A549 treated with GW870086 at 1 μM for 4 hours (cell line): Measurements from ENCODE around the gene INSYN2A. TPM values are rescaled to one million over a fixed set of nuclear protein-coding genes. Genes with fewer than 3 reads are reported as not detected.

Experiments used
- total RNA-seq: library from RNA; stranded (reverse); fragments of 200-300 nt; extraction: Qiagen RNA extraction; gene quantifications from 5 replicates; pipeline ENCODE4 v1.2.3, GENCODE V29; 2022; ENCODE audit warnings: low read depth

Gene INSYN2A, protein sequence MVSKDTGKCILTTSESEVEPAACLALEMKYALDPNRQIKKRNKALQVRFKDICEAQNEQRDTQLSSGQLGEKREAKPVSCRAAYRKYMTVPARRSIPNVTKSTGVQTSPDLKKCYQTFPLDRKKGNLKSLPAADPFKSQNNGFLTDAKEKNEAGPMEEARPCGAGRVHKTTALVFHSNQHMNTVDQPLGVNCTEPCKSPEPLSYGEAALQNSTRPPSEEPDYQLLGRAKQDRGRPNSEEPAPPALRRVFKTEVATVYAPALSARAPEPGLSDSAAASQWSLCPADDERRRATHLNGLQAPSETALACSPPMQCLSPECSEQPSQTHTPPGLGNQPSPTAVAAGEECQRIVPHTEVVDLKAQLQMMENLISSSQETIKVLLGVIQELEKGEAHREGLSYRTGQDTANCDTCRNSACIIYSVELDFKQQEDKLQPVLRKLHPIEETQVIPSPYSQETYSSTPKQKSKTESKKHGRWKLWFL
- total RNA-seq: 2.0 to 2.4 TPM (median 2.3 TPM) in 5 replicates

DNA sequence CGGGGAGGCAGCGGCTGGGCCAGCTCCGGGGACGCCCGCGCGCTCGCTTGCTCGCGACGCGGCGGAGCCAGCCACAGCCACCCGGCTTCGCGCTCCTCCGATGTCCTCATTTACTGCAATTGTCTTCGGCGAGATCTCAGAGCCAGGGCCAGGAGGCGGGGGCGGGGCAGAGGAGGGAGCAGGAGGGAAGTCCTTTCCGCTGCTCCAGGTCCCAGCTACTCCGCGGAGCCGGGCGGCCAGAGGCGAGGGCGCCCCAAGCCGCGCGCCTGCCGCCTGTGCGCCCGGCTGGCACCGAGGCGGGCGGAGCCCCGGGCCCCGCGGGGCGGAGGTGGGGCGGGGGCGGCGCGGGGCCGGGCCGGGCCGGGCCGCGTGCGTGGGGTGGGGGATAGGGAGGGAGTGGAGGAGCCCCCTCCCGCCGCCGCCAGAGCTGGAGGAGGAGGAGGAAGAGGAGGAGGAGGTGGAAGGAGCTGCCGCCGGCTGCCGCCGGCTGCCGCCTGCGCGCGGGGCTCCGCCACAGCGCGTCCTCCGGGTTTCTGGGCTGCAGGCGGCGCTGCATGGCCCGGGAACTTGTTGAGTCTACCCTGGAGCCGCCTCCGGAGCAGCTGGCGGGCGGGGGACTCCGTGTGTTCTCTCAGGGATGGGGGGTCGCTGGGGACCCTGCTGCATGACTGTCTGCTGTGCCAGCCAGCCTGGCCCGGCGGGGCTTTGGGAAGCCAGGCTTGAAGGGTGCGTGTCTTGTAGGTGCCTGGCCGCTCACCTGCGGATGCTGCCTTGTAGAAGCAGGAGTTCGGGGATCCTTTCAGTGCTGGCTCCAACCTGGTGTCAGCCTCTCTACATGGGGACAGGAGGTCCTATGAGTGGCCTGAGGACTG is at the start of gene INSYN2A:
INSYN2A (minus strand) TSS at position 310 of the 872 bp plus-strand sequence. CDS start 20,196 bp downstream, outside the sequence.

